ENCODE data around the gene CYTL1.

- TF ChIP-seq CTCF (conservative IDR thresholded peaks at IDR 0.05) (no peak), EZH2 (IDR thresholded peaks at IDR 0.05; ENCODE audit: low read depth) (no peak)
Measured at GRCh38 chr4:5012958-5013357, 6.3 kb downstream of the CYTL1 start.

All from PC-9 (cell line).